Testis (tissue), 2 donors: ENCODE results near the gene EPS15.

Experiments used
- CTCF ChIP-seq, 3 experiments: fragments of 450-650 bp in 2 of 3; fragments of 200-600 bp in 1 of 3; sonication (generic) in 1 of 3; IDR thresholded peaks; one replicate each; pipeline ENCODE4 v1.5.1; 2016 to 2019; ENCODE audit warnings: antibody characterized with exemption in 3 of 3, mild to moderate bottlenecking in 2 of 3, moderate library complexity in 1 of 3
- POLR2A ChIP-seq: fragments of 450-650 bp; IDR thresholded peaks from one replicate; pipeline ENCODE4 v1.6.1; 2017; ENCODE audit warnings: antibody characterized with exemption, mild to moderate bottlenecking, moderate library complexity

- no peak for TF ChIP-seq CTCF (IDR thresholded peaks at IDR 0.05)
- no peak for TF ChIP-seq POLR2A
Observed at GRCh38 chr1:51565009-51565408, 45.9 kb upstream of the EPS15 start.
